Measurements from ENCODE around the gene GAGE2A. TPM values are rescaled to one million over a fixed set of nuclear protein-coding genes. Genes with fewer than 3 reads are reported as not detected.

The GAGE2A gene
- total and polyA plus RNA-seq, 8 donors: not detected

GRCh38 chrX:49610718-49611310 is 21.5 kb downstream of the GAGE2A start:
- Histone ChIP-seq H3K27me3 (peaks cover 0 to 7% of the 10 kb centered on the region in 2 donors), H3K4me1 (no peaks in the 10 kb centered on the region), H3K9me3 (no peaks in the 10 kb centered on the region), H3K4me3 (no peak overlapping the region), H3K27ac (no peak overlapping the region), H3K36me3 (no peaks in the 10 kb centered on the region)
- DNase-seq (no peak), ATAC-seq (no peak)
- no peak for TF ChIP-seq CTCF (IDR thresholded peaks at IDR 0.05)
- intact Hi-C loops (cut with DNase I): no loop called here

GRCh38 chrX:49618574-49618973 is 29.3 kb downstream of the GAGE2A start:
- H3K27me3 ChIP-seq: no peaks in the 10 kb centered on the region
- TF ChIP-seq CTCF (IDR thresholded peaks at IDR 0.05): no peak
- no peak overlapping the region for H3K27ac ChIP-seq
- H3K4me3 ChIP-seq: no peak overlapping the region
- intact Hi-C loops (cut with DNase I): no loop called here
- ATAC-seq: no peak
- no peak for DNase-seq
- H3K4me1 ChIP-seq: no peaks in the 10 kb centered on the region
- no peaks in the 10 kb centered on the region for H3K9me3 ChIP-seq
- no peaks in the 10 kb centered on the region for H3K36me3 ChIP-seq

GRCh38 chrX:49627086-49627777 is 37.9 kb downstream of the GAGE2A start:
- Histone ChIP-seq H3K27me3 (no peaks in the 10 kb centered on the region), H3K4me3 (no peak overlapping the region), H3K36me3 (no peaks in the 10 kb centered on the region), H3K9me3 (no peaks in the 10 kb centered on the region), H3K4me1 (no peaks in the 10 kb centered on the region), H3K27ac (no peak overlapping the region)
- intact Hi-C loops (cut with DNase I): no loop called here
- TF ChIP-seq CTCF (IDR thresholded peaks at IDR 0.05): no peak
- no peak for DNase-seq
- peak; percentile 32 for ATAC-seq

GRCh38 chrX:49644991-49645637 is 55.8 kb downstream of the GAGE2A start:
- H3K9me3 ChIP-seq: no peaks in the 10 kb centered on the region
- H3K4me1 ChIP-seq: no peaks in the 10 kb centered on the region
- H3K27ac ChIP-seq: no peak overlapping the region
- H3K27me3 ChIP-seq: peaks cover 0 to 4% of the 10 kb centered on the region in 2 donors
- no peak for DNase-seq
- TF ChIP-seq CTCF (IDR thresholded peaks at IDR 0.05): no peak
- H3K4me3 ChIP-seq: no peak overlapping the region
- ATAC-seq: no peak
- no peaks in the 10 kb centered on the region for H3K36me3 ChIP-seq
- intact Hi-C loops (cut with DNase I): no loop called here

Other genes starting within 250 kb of the GAGE2A start
- not detected for gene GAGE12C, start 57.3 kb upstream of the GAGE2A start, total RNA-seq
- not detected for gene GAGE12C, start 57.3 kb upstream of the GAGE2A start, polyA plus RNA-seq (ENCODE audit: insufficient read length in 6 of 6)
- not detected for gene GAGE12D, start 47.8 kb upstream of the GAGE2A start, total RNA-seq
- gene GAGE12D, start 47.8 kb upstream of the GAGE2A start, polyA plus RNA-seq (ENCODE audit: insufficient read length in 6 of 6): not detected
- not detected for gene GAGE12E, start 38.2 kb upstream of the GAGE2A start, total RNA-seq
- not detected for gene GAGE12E, start 38.2 kb upstream of the GAGE2A start, polyA plus RNA-seq (ENCODE audit: insufficient read length in 6 of 6)
- gene GAGE12F, start 28.7 kb upstream of the GAGE2A start, total RNA-seq: not detected
- not detected for gene GAGE12F, start 28.7 kb upstream of the GAGE2A start, polyA plus RNA-seq (ENCODE audit: insufficient read length in 6 of 6)
- gene GAGE12G, start 19.1 kb upstream of the GAGE2A start, total RNA-seq: not detected
- not detected for gene GAGE12G, start 19.1 kb upstream of the GAGE2A start, polyA plus RNA-seq (ENCODE audit: insufficient read length in 6 of 6)
- gene GAGE12H, start 9.5 kb upstream of the GAGE2A start, total RNA-seq: not detected
- gene GAGE12H, start 9.5 kb upstream of the GAGE2A start, polyA plus RNA-seq (ENCODE audit: insufficient read length in 6 of 6): not detected
- gene GAGE1, start 9.5 kb downstream of the GAGE2A start, total RNA-seq: not detected
- gene GAGE1, start 9.5 kb downstream of the GAGE2A start, polyA plus RNA-seq (ENCODE audit: insufficient read length in 6 of 6): under 1 TPM in 1 of 6 donors, not detected in 5; 0.06 TPM
- gene PAGE1, start 106.5 kb downstream of the GAGE2A start, total RNA-seq: not detected
- not detected for gene PAGE1, start 106.5 kb downstream of the GAGE2A start, polyA plus RNA-seq (ENCODE audit: insufficient read length in 6 of 6)
- not detected for gene PAGE4, start 239.8 kb downstream of the GAGE2A start, total RNA-seq
- gene PAGE4, start 239.8 kb downstream of the GAGE2A start, polyA plus RNA-seq (ENCODE audit: insufficient read length in 6 of 6): under 1 TPM in 1 of 6 donors, not detected in 5; 0.59 TPM